GM21619 (cell line): ENCODE data around the gene KIFC3.
A peak's percentile ranks its signal among the peaks of the same experiment; 100 is the strongest.

Source experiments
- ATAC-seq: cut with Tn5 transposase; IDR thresholded peaks from one replicate; pipeline ENCODE4 v1.9.1; 2021; ENCODE audit not compliant: unreplicated experiment

KIFC3 gene

DNA sequence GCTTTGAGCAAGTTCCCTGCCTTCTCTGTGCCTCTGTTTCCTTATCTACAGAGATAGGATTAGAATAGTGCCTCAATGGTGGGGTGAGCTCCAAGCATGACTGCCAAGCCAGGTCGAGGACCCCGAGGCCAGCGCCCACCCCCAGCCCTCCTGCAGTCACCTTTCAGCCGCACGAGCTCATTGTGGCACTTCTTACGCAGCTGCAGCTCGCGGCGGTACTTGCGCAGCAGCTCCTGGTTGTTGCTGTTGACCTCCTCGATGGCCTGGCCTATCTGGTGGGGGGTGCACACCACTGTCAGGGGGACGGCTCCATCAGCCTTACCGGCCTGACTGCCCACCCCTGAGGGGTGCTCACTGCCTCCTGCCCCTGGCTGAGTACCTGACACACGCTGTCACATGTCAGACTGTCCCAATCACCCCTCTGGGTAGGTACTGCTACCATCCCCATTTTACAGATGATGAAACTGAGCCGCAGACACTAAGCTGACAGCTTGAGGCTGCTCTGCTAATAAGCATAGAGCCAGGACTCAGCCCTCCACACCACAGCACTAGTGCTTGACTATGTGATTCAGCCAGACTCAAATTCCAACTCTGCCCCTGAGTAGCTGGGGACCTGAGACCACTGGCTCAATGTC lies 35.5 kb downstream of the KIFC3 start:
- ATAC-seq, result no peak

DNA sequence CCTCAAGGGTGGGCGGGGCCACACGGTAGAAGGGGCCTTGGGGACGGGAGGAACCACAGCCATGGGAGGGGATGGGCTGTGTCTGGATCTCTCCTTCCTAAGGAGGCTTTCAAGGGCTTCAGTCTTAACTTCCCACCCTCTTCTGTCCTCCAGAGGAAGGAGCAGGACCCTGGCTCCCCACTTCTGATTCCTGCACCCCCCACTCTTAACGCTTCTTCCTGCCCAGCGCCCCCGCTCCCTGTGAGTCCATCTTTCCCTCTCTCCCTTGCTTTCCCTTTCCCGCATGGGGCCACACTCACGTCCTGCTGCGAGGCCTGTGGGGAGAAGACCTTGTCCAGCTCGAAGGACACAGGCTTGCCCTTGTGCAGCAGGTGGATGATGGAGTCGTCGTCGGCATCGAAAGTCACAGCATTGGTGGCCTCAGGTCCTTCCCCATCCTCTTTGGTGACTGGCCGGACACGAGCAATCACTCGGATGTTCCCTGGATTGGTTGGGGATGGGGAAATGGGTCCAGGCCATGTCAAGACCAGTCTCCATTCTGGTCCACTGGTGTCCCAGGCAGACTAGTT lies 37.0 kb downstream of the KIFC3 start:
- ATAC-seq, result no peak

DNA sequence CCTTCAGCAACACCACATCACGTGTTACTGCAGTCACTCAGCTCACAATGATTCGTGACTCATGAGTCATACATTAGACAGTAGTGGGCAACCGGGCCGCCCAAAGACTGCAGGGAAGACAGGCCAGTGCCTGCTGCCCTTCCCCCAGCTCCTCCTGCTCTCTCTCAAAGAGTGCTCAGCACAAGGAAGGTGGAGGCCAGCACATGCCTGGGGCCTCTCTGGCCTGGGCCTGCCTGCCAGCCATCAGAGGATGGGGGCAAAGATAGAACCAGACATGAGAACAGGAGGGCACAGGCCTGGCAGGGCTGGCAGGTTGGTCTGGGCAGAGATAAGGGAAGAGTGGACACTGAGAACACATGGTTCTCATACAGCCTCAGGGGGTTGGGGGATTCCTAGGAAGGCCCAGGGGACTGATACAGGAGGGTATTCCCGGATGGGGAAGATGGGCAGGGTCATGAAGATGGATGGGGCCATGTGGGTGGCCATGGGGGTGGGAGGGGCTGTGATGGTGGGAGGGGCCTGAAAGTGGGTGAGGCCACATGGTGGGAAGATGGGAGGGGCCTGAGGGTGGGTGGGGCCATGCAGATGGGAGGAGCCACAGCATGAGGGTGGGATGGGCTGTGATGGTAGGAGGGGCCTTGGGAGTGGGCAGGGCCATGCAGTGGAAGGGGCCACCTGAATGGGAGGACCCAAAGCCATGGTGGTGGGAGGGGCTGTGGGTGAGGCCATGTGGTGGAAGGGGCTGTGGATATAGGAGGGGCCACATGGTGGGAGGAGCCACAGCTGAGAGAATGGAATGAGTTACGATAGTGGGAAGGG lies 37.7 kb downstream of the KIFC3 start:
- ATAC-seq, result no peak

DNA sequence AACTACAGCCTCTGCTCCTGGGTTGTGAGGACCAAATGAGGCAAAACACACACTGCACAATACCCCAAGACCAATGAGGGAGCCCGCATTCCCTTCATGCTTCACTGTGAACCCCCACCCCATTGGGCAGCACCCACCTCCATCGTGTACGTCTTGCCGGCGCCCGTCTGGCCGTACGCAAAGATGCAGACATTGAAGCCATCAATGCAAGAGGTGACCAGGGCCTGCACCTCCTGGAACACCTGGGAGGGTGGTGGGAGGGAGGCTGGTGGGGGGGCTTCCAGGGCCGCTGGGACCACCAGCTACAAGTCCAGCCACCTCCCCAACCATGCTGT lies 38.3 kb downstream of the KIFC3 start:
- ATAC-seq, result no peak

DNA sequence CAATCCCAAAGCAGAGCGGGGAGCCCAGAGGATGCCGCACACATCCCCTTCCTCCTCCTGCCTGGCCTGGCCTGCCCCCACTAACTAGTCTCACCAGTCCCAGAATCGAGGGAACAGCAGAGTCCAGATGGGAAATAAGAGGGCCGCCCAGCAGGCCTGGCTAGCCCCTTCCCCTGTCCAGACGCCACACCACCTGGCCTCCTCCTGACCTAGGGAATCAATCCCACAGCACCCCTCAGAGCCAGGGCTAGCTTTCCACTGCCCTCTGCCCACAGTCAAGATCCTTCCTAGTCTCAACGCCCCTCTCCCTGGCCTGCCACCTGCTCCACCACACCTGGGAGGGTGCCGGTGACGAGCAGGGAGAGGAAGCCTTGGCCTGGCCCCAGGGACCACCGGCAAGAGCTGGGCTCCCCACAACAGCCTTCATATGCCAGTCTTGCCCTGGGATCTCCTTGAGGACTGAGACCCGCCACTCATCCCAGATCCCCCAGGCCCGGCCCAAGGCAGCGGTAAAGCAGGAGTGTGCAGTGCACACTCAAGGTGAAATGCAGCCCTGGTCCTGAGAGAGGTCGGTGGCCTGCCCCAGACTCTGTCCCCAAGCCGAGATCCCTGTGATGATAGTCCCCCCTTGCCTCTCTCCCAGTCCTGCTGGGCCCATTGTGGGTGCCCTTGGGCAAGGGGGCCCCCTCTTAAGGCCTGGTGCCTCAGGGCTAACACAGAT lies 38.8 kb downstream of the KIFC3 start:
- ATAC-seq, result no peak

DNA sequence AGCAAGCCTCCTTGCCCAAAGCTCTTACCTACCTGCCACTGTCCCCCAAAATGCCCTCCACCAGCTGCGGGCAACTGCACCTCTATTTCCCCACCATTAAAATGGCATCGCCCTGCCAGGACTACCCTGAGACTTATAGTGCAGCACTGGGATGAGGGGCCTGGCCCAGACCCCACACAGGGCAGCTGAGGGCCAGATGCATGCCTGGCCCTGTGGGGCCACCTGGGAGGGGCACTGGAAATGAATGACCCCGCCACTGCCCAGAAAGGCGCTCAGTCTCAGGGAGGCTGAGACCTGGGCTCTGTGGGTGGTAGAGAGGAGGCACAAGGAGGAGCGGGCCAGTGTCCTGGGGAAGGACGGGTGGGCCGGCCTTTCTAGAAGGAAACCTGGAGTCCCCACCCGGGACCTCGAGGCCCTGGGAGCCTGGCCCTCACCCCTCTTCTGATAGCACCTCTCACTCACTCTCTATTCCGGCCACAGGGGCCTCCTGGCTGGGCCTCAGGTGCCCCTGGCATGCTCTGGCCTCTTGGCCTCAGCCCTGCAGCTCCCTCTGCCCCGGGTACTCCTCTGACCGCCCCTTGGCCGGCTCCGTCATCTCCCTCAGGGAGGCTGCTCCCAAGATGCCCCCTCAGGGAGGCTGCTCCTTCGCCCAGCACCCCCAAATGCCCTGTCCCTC lies 39.8 kb downstream of the KIFC3 start:
- no peak for ATAC-seq

DNA sequence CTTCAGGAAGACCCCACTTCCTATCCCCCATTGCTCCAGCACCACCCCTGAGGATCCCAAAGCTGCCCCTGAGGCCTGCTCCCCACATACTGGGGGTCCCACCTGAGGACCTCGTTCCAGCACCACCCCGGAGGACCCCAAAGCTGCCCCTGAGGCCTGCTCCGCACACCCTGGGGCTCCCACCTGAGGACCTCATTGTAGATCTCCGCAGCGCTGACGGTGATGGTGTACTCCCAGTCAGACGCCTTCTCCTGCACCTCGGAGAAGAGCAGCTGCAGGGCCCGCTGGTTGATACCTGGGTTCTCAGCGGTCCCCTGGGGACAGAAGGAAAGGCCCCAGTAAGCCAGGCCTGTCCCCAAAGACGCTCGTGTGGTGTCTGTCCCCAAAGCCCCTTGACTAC lies 40.3 kb downstream of the KIFC3 start:
- no peak for ATAC-seq

DNA sequence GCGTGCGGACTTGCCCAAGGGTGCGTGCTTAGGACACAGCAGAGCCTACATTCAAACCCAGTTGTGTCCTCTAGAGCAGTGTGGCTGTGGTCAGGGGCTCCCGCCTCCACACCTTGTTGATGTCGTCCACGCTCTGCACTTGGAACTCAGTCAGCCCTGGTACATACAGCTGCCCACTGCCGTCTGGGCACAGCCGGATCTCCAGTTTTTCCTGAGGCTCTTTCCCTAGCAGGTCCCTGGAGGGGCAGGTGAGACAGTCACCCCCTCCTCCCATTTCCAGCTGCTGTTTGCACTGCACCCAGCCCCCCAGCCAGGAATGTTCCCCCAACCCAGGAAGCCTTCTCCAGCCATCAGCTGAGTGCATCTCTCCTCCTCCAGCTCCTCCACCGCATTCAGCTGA lies 41.0 kb downstream of the KIFC3 start:
- no peak for ATAC-seq

DNA sequence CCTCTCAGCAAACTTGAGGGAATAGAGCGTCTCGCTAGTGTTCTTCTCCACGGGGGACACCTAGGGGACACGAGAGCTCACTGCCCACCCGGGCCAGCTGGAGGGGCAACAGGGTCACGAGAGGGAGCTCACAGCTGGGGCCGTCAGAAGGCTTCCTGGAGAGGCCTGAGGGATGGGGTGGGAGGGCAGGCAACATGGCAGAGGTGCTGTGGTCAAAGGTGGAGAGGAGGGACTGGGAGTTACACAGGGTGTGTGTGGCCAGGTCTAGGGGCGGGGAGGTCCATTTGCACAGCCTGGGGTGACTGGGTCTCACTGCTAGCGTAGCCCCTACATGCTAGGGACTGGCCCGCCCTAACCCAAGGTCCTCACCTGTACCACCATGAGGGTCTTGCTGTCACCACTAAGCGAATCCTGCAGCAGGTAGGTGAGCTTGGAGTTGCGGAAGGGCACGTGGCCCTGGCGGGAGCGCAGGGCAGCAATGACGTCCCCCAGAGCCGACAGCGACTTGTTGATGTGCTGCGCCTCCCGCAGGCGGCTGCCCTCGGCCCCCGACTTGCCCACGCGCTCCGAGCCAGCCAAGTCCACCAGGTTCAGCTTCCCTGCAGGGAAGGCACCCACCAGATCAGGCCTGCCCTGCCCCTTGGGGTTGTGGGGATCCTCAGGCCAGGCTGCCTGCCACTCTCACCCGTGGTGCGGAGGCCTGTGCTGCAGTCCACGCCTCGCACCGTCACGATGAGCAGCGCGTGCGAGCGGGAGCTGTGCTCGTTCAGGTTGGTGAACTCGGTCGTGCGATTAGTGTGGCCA lies 41.7 kb downstream of the KIFC3 start:
- ATAC-seq, result no peak

DNA sequence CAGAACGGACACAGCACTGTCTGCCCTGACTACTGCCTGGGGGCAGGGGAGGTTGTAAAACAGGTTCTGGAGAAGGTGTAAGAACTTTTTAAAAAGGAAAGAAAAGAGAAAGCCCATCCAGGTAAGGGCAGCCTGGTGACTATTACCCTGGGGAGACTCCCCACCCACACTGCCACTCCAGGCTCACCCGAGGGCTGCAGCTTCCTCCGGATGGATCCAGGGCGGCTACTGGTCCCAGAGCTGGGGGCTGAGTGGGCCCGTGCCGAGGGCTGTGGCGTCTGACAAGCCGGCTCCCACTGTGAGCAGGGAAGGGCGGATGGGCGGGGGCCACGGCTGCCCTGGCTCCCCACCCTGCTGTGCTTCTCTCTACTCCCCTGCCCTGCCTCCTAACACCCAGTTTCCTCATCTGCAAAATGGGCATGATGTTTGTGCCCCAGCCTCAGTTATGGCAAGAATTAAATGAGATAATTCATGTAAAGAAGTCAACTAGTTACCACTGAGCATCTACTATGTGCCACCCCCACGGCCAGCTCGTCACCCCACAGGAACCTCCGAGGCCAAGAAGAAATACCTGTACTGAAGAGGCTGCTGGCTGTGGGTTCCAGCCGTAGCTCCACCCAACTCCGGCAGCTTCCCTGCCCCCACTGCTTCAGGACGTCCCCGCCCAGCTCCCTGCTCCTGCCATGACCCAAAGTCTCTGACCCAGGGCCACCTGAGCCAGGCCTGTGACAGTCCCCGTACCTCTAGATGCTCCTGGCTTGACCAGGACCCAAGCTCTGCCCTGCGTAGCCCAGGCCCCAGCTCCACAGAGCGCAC lies 42.5 kb downstream of the KIFC3 start:
- no peak for ATAC-seq

DNA sequence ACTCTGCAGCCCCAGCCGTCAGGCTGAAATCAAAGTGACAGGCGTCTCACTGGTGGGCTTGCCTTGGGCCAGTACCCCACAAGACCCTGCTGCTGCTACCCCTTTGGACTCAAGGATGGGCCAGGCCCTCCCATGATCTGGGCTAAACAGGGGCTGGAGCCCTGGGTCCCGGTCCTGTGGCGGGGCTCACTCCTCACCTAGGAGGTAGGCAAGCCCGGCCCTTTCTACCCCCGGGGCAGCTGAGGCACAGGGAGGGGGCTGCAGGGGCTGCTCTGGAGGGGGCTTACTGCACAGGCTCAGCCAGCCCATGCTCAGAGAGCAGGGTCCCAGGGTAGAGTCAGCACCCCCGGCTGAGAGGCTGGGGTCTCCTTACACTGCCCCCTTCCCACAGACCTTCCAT lies 43.2 kb downstream of the KIFC3 start:
- no peak for ATAC-seq

DNA sequence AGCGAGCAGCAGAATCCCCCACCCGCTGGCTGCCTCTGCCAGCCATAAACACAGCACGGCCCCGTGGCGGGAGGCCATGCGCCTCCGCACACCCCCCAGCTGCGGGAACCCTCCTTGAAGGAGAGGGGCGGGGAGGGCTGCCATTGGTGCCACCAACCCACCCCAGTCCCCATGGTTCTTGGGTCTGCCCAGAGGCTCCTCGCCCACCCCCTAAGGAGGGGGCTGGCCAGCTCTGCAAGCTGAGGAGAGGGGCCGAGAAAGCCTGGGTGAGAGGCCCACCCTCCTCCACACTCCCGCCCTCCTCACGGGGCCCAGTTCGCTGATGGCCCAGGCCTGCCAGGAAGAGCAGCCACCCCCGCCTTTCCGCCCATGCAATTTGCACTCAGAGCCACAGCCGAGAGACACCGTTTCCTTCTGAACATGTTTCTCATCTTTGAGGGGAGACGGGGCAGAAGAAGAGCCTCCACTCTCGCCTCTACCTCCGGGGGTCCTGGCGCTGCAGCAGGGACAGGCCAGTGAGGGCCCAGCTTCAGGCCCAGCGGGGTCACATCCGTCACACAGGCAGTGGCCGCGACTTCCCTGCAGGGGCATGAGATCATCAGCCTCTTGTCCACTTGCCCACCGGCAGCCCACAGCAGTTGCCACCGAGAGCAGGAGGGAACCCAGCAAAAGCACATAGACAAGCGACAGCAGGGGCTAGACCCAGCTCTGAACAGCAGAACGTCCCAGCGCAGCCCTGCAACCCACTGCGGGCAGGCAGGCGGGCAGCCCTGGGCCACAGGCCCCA lies 43.8 kb downstream of the KIFC3 start:
- ATAC-seq, result no peak

DNA sequence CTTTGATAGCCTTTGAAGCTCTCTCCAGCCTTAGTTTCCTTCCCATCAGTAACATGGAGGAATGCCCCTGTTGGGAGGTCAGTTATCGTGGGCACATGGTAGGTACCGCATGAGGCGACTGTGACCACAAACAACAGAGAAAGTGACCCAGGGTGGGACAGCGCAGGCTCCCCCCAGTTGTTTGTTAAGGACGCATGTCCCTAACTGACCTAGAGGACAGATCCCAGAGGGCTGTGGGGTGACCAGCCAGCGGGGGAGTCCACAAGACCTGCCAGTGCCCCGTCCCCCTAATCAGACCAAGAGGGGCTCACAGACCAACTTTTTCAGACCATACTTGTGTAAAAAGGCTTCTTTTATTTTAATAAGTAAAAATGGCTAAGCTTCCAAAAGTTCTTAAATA lies 44.4 kb downstream of the KIFC3 start:
- no peak for ATAC-seq

DNA sequence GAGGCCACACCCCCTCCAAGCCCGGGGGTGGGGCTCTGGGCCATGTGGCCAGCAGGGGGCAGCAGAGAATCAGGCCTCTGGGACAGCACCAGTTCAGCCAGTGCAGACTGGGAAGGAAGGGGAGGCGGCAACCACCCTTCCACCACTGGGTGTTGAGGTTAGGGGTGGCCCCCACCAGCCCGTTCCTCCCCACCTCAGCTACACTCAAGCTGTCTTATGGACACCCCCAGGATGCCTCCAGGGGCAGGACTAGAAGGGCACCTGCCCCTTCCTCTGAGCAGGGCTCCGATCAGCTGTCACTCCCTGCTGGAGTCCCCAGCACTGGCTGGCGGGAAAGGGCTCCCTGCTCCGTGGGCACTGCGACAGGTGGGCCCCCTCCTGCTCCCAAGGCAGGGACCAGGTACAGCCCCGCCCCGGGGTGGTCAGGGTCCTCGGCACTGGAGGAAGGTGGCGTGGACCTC lies 44.9 kb downstream of the KIFC3 start:
- peak; percentile 88 for ATAC-seq

DNA sequence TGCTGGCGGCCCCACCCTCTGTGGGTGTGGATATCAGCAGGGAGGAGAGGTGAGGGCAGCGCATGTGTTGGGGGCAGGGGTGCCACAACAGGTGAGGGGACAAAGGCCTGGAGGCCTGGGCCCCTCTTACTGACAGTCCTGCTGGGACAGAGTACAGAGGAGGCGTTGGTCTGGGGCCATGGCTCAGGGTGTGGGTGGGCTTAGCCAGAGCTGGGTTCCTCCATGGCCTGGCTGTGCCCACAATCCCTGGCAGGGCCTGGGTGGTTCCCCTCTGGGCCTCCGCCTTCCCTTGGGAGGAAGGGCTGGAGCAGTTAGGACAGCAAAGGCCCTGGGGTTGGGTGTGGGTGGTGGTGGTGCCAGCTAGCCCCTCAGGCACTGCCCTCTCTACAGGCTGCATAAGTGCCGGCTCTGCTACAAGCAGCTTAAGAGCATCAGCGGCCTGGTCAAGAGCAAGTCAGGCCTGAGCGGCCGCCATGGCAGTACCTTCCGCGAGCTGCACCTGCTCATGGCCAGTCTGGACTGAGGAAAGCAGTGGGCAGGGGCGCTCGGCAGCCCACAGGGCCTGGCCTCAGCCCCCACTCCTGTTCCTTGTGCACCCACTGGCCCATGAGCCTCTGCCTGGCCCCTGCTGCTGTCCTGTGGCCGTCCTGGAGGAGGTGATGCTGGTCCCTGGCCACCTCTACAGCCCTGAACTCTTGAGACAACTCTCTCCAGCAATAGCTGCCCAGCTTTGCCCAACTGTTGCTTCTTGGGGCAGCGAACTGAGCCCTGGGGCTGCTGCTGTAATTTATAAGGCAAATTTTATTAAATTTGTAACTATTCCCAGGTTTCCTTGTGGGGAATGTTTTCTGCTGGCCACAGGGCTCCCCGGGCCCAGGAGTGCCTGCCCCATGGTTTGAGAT lies 45.6 kb downstream of the KIFC3 start:
- no peak for ATAC-seq

DNA sequence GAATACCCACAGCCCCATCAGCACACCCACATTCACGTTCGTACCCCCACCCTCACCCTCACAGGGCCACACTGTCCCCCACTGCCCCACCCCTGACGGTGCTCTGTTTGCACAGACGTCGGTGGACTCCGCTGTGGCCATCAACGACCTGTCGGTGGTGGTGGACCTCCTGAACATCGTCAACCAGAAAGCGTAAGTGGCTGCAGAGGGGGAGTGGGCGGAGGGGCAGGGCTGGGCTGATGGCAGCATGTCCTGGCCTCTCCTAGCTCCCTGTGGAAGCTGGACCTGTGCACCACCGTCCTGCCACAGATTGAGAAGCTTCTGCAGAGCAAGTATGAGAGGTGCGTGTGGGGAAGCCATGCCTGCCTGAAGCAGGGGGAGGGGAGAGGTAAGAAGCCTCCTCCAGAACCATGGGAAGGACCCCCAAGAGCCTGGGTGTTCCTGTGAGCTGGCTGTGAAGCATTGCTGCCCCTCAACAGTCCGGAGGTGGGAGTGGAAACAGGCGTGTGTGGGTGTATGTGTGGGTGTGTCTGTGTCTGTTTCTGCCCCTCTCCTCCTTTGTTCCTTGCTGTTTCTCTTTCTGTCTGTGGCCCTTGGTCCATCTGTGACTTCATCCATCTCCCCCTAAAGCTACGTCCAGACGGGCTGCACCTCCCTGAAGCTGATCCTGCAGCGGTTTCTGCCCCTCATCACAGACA lies 46.4 kb downstream of the KIFC3 start:
- ATAC-seq, result no peak

DNA sequence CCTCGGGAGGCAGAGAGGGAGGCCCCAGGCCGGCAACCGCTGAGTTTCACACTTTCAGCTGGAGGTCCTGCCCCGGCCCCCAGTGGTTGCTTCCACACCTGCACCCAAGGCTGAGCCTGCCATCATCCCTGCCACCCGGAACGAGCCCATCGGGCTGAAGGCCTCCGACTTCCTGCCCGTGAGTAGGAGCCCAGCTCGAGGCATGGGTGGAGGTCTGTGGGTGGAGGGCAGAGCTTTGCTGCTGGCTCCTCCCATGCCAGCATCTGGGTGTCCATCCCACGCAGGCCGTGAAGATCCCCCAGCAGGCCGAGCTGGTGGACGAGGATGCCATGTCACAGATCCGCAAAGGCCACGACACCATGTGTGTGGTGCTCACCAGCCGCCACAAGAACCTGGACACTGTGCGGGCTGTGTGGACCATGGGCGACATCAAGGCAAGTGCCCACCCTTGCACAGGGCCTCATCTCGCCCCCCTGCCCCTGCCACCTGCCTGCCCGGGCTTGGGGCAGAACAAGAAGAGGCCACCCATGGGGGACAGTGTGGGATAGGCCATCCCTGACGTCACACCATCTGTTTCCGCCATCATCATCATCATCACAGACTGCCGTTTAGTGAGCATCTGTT lies 47.1 kb downstream of the KIFC3 start:
- ATAC-seq, result no peak
